ENCODE data around the gene ZNF678.

Gene ZNF678

GRCh38 chr1:227540170-227541098, 22.9 kb upstream of the ZNF678 start:
- TF ChIP-seq CTCF (IDR thresholded peaks at IDR 0.05; ENCODE audit: insufficient read depth, low read length, missing control alignments) = no peak
- ChIA-PET CTCF (interaction anchor here (1.3 to 1.5 kb wide), 3 partner anchors 16 to 23 kb away, joined by 3 to 12 read pairs (median 5); partner anchors contain the start of gene ZNF678), POLR2A (no interaction called here)
- no peak overlapping the region for H3K4me3 ChIP-seq (ENCODE audit: low read depth, low read length)
- DNase-seq (ENCODE audit: low read depth, low spot score) = no peak

GRCh38 chr1:227541129-227541528, 22.2 kb upstream of the ZNF678 start:
- ChIA-PET POLR2A (no interaction called here), CTCF (interaction anchor here (1.5 kb wide), 2 partner anchors 16 to 22 kb away, joined by 5 to 12 read pairs; partner anchors contain the start of gene ZNF678)
- no peak for TF ChIP-seq CTCF (IDR thresholded peaks at IDR 0.05; ENCODE audit: insufficient read depth, low read length, missing control alignments)
- no peak for DNase-seq (ENCODE audit: low read depth, low spot score)
- peak overlapping the region; percentile 71 for H3K4me3 ChIP-seq (ENCODE audit: low read depth, low read length)

GRCh38 chr1:227541796-227542152, 21.6 kb upstream of the ZNF678 start:
- POLR2A ChIA-PET = no interaction called here
- no peak for DNase-seq (ENCODE audit: low read depth, low spot score)
- CTCF ChIA-PET = interaction anchor here (1.5 kb wide), 1 partner anchor 21 kb away, joined by 12 read pairs; the partner anchor contains the start of gene ZNF678
- no peak for TF ChIP-seq CTCF (IDR thresholded peaks at IDR 0.05; ENCODE audit: insufficient read depth, low read length, missing control alignments)
- H3K4me3 ChIP-seq (ENCODE audit: low read depth, low read length) = peak overlapping the region; percentile 71

- DNase-seq (ENCODE audit: low read depth, low spot score) = peak; percentile 7
- POLR2A ChIA-PET = interaction anchor here (0.8 kb wide), 1 partner anchor 22 kb away, joined by 3 read pairs; no protein-coding TSS in a partner anchor
- peak overlapping the region; percentile 71 for H3K4me3 ChIP-seq (ENCODE audit: low read depth, low read length)
- peak; percentile 86 for TF ChIP-seq CTCF (IDR thresholded peaks at IDR 0.05; ENCODE audit: insufficient read depth, low read length, missing control alignments)
- CTCF ChIA-PET = interaction anchor here (0.6 to 2.1 kb wide), 34 partner anchors 9 to 1217 kb away, joined by 3 to 20 read pairs (median 4); partner anchors contain the start of genes WNT9A and ZNF678
Observed at GRCh38 chr1:227542153-227543120, 20.9 kb upstream of the ZNF678 start.

DNA sequence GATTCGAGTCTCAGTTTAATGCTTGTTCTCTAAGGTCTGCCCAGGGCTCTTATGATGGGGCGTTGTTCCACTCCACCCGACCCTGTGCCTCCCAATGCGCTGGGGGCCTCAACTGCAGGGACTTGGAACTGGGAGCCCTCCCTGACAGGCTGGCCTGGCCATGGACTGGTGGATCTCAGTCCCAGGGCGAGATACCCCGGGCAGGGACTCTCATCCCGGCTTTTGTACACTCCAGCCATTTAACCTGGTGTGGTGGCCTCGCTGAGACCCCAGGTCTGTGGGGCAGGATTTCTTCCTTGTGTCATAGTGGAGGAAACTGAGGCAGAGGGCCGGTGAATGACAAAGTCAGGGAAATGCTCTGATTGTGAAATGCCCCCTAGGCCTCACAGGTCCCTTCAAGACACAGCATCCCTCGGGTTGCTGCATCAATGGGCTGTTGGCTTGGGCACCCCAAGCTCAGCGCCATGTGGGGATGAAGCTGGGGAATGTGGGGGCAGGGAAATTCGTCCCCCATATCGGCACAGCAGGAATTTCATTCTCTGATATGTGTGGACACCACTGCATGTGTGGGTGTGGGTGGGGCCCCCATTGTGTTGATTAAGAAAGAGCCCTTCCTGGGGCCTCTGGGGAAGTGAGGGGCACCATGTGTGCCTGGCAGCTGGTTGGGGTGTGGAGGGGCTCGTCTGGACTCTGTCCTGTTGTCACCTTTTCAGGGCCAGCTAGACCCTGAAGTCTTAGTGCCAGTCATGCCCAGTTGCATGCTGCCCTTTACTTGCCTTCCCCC, 19.9 kb upstream of the ZNF678 start:
- no peak for DNase-seq (ENCODE audit: low read depth, low spot score)
- no peak overlapping the region for H3K4me3 ChIP-seq (ENCODE audit: low read depth, low read length)
- POLR2A ChIA-PET = no interaction called here
- CTCF ChIA-PET = interaction anchor here (0.6 to 2.1 kb wide), 20 partner anchors 8 to 540 kb away, joined by 3 to 20 read pairs (median 4); partner anchors contain the start of genes WNT9A and ZNF678
- no peak for TF ChIP-seq CTCF (IDR thresholded peaks at IDR 0.05; ENCODE audit: insufficient read depth, low read length, missing control alignments)
